Gastrocnemius medialis (tissue), 4 donors: ENCODE measurements around the gene EXOSC3. TPM values are rescaled to one million over a fixed set of nuclear protein-coding genes. Genes with fewer than 3 reads are reported as not detected.

Experiments
- ATAC-seq, 2 donors: fragments of 150-250 bp; one replicate each; pipeline ENCODE4 v1.9.1; 2016
- DNase-seq, 2 donors: peaks; one replicate each; pipeline ENCODE4 v3.0.0-alpha.2; 2019
- H3K27ac ChIP-seq, 4 donors: fragments of 200-600 bp; sonication (generic); 1 replicate in 1 of 4; 2 replicates in 3 of 4; pipeline ENCODE4 v1.5.1; 2016 to 2018; ENCODE audit warnings: mild to moderate bottlenecking in 2 of 4, moderate library complexity in 1 of 4
- H3K27me3 ChIP-seq, 3 donors: fragments of 200-600 bp; sonication (generic) in 2 of 3; 1 replicate in 1 of 3; 2 replicates in 2 of 3; pipeline versions ENCODE4 v1.5.1 to v1.6.0; 2016 to 2019; ENCODE audit warnings: mild to moderate bottlenecking in 1 of 3, moderate library complexity in 1 of 3
- H3K36me3 ChIP-seq, 2 donors: fragments of 200-600 bp; sonication (generic) in 1 of 2; one replicate each; pipeline ENCODE4 v1.5.1; 2017 to 2018
- H3K4me1 ChIP-seq, 2 donors: fragments of 200-600 bp; sonication (generic) in 1 of 2; one replicate each; pipeline ENCODE4 v1.5.1; 2016 to 2017; ENCODE audit warnings: mild to moderate bottlenecking in 2 of 2
- H3K4me3 ChIP-seq, 4 donors: fragments of 200-600 bp; sonication (generic) in 3 of 4; 1 replicate in 1 of 4; 2 replicates in 3 of 4; pipeline ENCODE4 v1.5.1; 2016 to 2019; ENCODE audit warnings: mild to moderate bottlenecking in 2 of 4
- H3K9me3 ChIP-seq, 3 donors: fragments of 200-600 bp; sonication (generic) in 2 of 3; 1 replicate in 1 of 3; 2 replicates in 2 of 3; pipeline ENCODE4 v1.5.1; 2016 to 2019
- POLR2A ChIP-seq, 2 donors: fragments of 450-650 bp; IDR thresholded peaks; one replicate each; pipeline ENCODE4 v1.6.1; 2017; ENCODE audit warnings: antibody characterized with exemption in 2 of 2, mild to moderate bottlenecking in 2 of 2, moderate library complexity in 2 of 2
- in situ Hi-C, 4 donors: fragments of 200-750 bp; cut with MboI; loops; one replicate each; pipeline versions ENCODE4 v1.15.0 to v1.8.0; 2017; ENCODE audit warnings: low sequenced_read_pairs in 4 of 4
- intact Hi-C: fragments of 100-400 bp; cut with DNase I; formaldehyde crosslinking; loops from one replicate; pipeline ENCODE4 v1.15.1; 2023; ENCODE audit warnings: low total_unique reads
- total RNA-seq, 4 donors: library from RNA; depleted of rRNA; stranded (reverse); fragments of >200 nt; gene quantifications; one replicate each; pipeline versions ENCODE4 v1.1.0 to v1.2.3, GENCODE V29; 2016
- TF ChIP-seq, protein P1 (sequence below), 5 experiments: fragments of 450-650 bp in 3 of 5; fragments of 200-600 bp in 2 of 5; sonication (generic) in 2 of 5; IDR thresholded peaks in 4 of 5; conservative IDR thresholded peaks in 1 of 5; 1 replicate in 4 of 5; 2 replicates in 1 of 5; pipeline ENCODE4 v1.5.1; 2016 to 2019; ENCODE audit warnings: antibody characterized with exemption in 5 of 5, mild to moderate bottlenecking in 3 of 5, moderate library complexity in 3 of 5

EXOSC3 gene
- total RNA-seq, 4 donors from 2014 or later = 15.6 to 46.7 (median 17.8) TPM

DNA sequence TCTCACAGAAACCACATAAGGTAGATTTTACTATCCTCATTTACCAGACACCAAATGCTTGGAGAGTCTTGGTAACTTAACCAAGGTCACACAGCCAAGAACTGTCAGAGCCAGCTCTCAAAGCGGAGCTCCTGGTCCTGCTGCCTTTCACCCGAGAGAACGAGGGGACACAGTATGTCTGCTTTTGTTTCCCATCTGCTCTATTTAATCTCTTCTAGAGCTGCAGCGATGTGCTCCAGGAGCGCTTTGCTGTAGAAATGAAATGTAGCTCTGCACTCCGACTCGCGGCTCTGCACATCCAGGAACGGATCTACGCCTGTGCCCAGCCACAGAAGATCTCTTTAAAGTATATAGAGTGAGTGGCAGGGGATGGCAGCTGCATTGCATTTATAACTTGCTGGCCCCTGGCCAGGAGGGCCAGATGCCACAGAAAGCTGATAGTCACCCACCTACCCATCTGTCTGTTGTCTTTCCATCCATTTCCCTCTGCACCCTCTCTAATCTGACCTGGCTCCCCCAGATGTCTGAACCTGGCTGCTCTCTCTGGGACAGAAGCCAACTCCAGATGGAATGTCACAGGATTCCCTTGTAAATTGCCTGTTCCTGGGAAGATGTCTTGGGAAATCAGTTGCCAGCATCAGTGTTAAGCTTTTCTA lies 52.6 kb downstream of the EXOSC3 start:
- intact Hi-C loops = no loop called here
- H3K27me3 ChIP-seq = no peaks in the 10 kb centered on the region
- no peak for ATAC-seq
- DNase-seq = no peak
- in situ Hi-C loops = no loop called here
- H3K36me3 ChIP-seq = no peaks in the 10 kb centered on the region
- TF ChIP-seq POLR2A (IDR thresholded peaks at IDR 0.05) = no peak
- TF ChIP-seq, protein P1, sequence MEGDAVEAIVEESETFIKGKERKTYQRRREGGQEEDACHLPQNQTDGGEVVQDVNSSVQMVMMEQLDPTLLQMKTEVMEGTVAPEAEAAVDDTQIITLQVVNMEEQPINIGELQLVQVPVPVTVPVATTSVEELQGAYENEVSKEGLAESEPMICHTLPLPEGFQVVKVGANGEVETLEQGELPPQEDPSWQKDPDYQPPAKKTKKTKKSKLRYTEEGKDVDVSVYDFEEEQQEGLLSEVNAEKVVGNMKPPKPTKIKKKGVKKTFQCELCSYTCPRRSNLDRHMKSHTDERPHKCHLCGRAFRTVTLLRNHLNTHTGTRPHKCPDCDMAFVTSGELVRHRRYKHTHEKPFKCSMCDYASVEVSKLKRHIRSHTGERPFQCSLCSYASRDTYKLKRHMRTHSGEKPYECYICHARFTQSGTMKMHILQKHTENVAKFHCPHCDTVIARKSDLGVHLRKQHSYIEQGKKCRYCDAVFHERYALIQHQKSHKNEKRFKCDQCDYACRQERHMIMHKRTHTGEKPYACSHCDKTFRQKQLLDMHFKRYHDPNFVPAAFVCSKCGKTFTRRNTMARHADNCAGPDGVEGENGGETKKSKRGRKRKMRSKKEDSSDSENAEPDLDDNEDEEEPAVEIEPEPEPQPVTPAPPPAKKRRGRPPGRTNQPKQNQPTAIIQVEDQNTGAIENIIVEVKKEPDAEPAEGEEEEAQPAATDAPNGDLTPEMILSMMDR (IDR thresholded peaks at IDR 0.05 in 4 of 5, conservative IDR thresholded peaks at IDR 0.05 in 1 of 5) = no peak
- no peak overlapping the region for H3K27ac ChIP-seq
- no peaks in the 10 kb centered on the region for H3K4me1 ChIP-seq
- H3K9me3 ChIP-seq = no peaks in the 10 kb centered on the region
- H3K4me3 ChIP-seq = no peak overlapping the region

GRCh38 chr9:37730839-37731238 lies 54.0 kb downstream of the EXOSC3 start:
- no peaks in the 10 kb centered on the region for H3K9me3 ChIP-seq
- H3K27ac ChIP-seq = no peak overlapping the region
- TF ChIP-seq POLR2A (IDR thresholded peaks at IDR 0.05) = no peak
- TF ChIP-seq, protein P1 (IDR thresholded peaks at IDR 0.05 in 4 of 5, conservative IDR thresholded peaks at IDR 0.05 in 1 of 5) = no peak
- intact Hi-C loops (no loop called here), in situ Hi-C loops (no loop called here)
- H3K27me3 ChIP-seq = no peaks in the 10 kb centered on the region
- no peak for DNase-seq
- H3K4me1 ChIP-seq = no peaks in the 10 kb centered on the region
- H3K36me3 ChIP-seq = no peaks in the 10 kb centered on the region
- H3K4me3 ChIP-seq = no peak overlapping the region
- ATAC-seq = no peak

DNA sequence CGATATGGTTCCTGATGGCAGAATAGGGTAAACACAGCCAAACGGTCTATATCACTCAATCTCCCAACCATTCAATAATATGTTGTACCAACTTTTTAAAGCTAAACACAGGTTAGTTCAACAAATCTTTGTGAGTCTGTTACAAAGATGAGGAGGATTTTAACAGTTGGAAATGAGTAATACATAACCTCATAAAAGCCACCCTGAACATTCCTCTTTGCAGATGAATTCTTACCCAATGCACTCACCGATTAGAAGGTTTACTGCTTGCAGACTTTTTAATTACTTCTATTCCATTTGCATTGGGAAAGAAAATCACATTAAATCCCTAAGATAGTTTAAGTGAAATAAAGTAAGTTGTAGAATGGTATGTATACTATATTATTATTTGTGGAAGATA lies 54.6 kb downstream of the EXOSC3 start:
- no peaks in the 10 kb centered on the region for H3K9me3 ChIP-seq
- no peak for TF ChIP-seq POLR2A (IDR thresholded peaks at IDR 0.05)
- TF ChIP-seq, protein P1 (IDR thresholded peaks at IDR 0.05 in 4 of 5, conservative IDR thresholded peaks at IDR 0.05 in 1 of 5) = no peak
- DNase-seq (no peak), ATAC-seq (no peak)
- in situ Hi-C loops = no loop called here
- no peaks in the 10 kb centered on the region for H3K27me3 ChIP-seq
- H3K27ac ChIP-seq = no peak overlapping the region
- H3K4me3 ChIP-seq = no peak overlapping the region
- intact Hi-C loops = no loop called here
- no peaks in the 10 kb centered on the region for H3K36me3 ChIP-seq
- H3K4me1 ChIP-seq = no peaks in the 10 kb centered on the region

Other genes with a start within 250 kb of the EXOSC3 start
- gene FBXO10, start 208.7 kb downstream of the EXOSC3 start, total RNA-seq = 10 to 100 TPM; 49.8 to 62.2 (median 53.5) TPM
- 100 to 1,000 TPM in 2 of 4 donors, 10 to 100 TPM in 2; 75.3 to 137 (median 93.3) TPM for gene TOMM5, start 192.5 kb downstream of the EXOSC3 start, total RNA-seq
- gene FRMPD1, start 134.1 kb downstream of the EXOSC3 start, total RNA-seq = 1 to 10 TPM in 2 of 4 donors, under 1 TPM in 2; 0.46 to 1.7 (median 1.0) TPM
- gene TRMT10B, start 31.3 kb downstream of the EXOSC3 start, total RNA-seq = 10 to 100 TPM in 1 of 4 donors, 1 to 10 TPM in 3; 1.5 to 10.2 (median 3.0) TPM
- gene DCAF10, start 15.7 kb upstream of the EXOSC3 start, total RNA-seq = 10 to 100 TPM; 11.0 to 24.5 (median 17.0) TPM
- 10 to 100 TPM; 16.0 to 30.7 (median 22.2) TPM for gene SLC25A51, start 119.1 kb upstream of the EXOSC3 start, total RNA-seq